K562 (cell line): ENCODE data around the gene BID. TPM values are rescaled to one million over a fixed set of nuclear protein-coding genes. Genes with fewer than 3 reads are reported as not detected.

Source experiments
- ATAC-seq: fragments of 200-7000 bp; cut with Tn5 transposase; 3 replicates; pipeline ENCODE4 v1.9.1; 2020; ENCODE audit warnings: moderate library complexity
- BruUV-seq: library from RNA; stranded (reverse); fragments of 400-500 nt; replicated peaks from 2 replicates; lab custom pipeline; 2021; lab: Mats Ljungman, UMichigan
- CTCF ChIA-PET: fragments of 300-600 bp; formaldehyde crosslinking; extraction: SDS; loops from one replicate; lab custom pipeline; 2021; ENCODE audit warnings: low intra/inter-chr PET ratio; lab: Yijun Ruan, JAX
- POLR2A ChIA-PET: fragments of 300-600, 350-650 bp; sonication (Branson Sonifier 250); formaldehyde crosslinking; extraction: SDS; loops from one replicate; lab custom pipeline; 2021; ENCODE audit warnings: antibody characterized with exemption, inconsistent platforms; lab: Yijun Ruan, JAX
- DNase-seq, 4 experiments: peaks; one replicate each; pipeline versions ENCODE4 v3.0.0 to v3.0.0-alpha.2; 2011 to 2018; ENCODE audit warnings: low spot score in 3 of 4, mixed read lengths in 3 of 4; ENCODE audit errors: extremely low read depth in 1 of 4
- FAIRE-seq: peaks from 2 replicates; lab custom pipeline; 2011; peaks lifted over from hg19 to GRCh38; lab: Jason Lieb, UNC
- H2AFZ ChIP-seq: 2 replicates; pipeline ENCODE4 v1.6.0; 2011; ENCODE audit warnings: low read depth, low read length, control low read depth, inconsistent platforms
- H3K27ac ChIP-seq: fragments of 200-600 bp; 3 replicates; pipeline ENCODE4 v1.8.0; 2011; ENCODE audit warnings: low read depth, mild to moderate bottlenecking, control low read depth, inconsistent platforms, low read length, moderate library complexity, mixed read lengths; ENCODE audit errors: extremely low read depth
- H3K27me3 ChIP-seq, 2 experiments: fragments of 300-600 bp in 1 of 2; 2 replicates in 1 of 2; 3 replicates in 1 of 2; pipeline versions ENCODE4 v1.6.0 to v1.8.0; 2011; ENCODE audit warnings: inconsistent platforms in 2 of 2, low read length in 2 of 2, mild to moderate bottlenecking in 1 of 2, mixed read lengths in 1 of 2, moderate library complexity in 1 of 2; ENCODE audit not compliant: control insufficient read depth in 2 of 2, insufficient read depth in 2 of 2
- H3K36me3 ChIP-seq: fragments of 300-600 bp; 3 replicates; pipeline ENCODE4 v1.8.0; 2011; ENCODE audit warnings: mild to moderate bottlenecking, low read length, inconsistent platforms; ENCODE audit not compliant: control insufficient read depth, insufficient read depth
- H3K4me1 ChIP-seq, 2 experiments: fragments of 200-600 bp in 1 of 2; replicated peaks in 1 of 2; 2 replicates in 1 of 2; 3 replicates in 1 of 2; pipeline versions ENCODE4 v1.5.1 to v1.8.0; 2011; ENCODE audit warnings: inconsistent platforms in 2 of 2, low read length in 2 of 2, mild to moderate bottlenecking in 1 of 2, mixed read lengths in 1 of 2, moderate library complexity in 1 of 2; ENCODE audit not compliant: control insufficient read depth in 2 of 2, insufficient read depth in 2 of 2
- H3K4me2 ChIP-seq: 2 replicates; pipeline ENCODE4 v1.6.1; 2011; ENCODE audit warnings: low read length, control low read depth, inconsistent platforms, mixed read lengths; ENCODE audit not compliant: insufficient read depth
- H3K4me3 ChIP-seq: fragments of 200-600 bp; sonication (generic), shearing (Covaris generic); 2 replicates; pipeline ENCODE4 v1.5.1; 2016; ENCODE audit warnings: control low read depth, inconsistent platforms
- H3K79me2 ChIP-seq: fragments of 200-600 bp; 3 replicates; pipeline ENCODE4 v1.8.0; 2011; ENCODE audit warnings: low read length, inconsistent platforms; ENCODE audit not compliant: control insufficient read depth, insufficient read depth
- H3K9ac ChIP-seq, 2 experiments: 2 replicates each; pipeline versions ENCODE4 v1.6.0 to v1.6.1; 2011; ENCODE audit warnings: low read depth in 2 of 2, low read length in 2 of 2, control low read depth in 1 of 2, inconsistent platforms in 1 of 2, mild to moderate bottlenecking in 1 of 2, mixed read lengths in 1 of 2; ENCODE audit not compliant: insufficient read depth in 1 of 2
- H3K9me1 ChIP-seq: one replicate; pipeline ENCODE4 v1.6.0; 2011; ENCODE audit warnings: inconsistent platforms, mild to moderate bottlenecking, low read length, moderate library complexity; ENCODE audit not compliant: control insufficient read depth, insufficient read depth
- H3K9me3 ChIP-seq: replicated peaks from 2 replicates; pipeline ENCODE4 v1.5.1; 2011; ENCODE audit warnings: low read depth, low read length, inconsistent platforms; ENCODE audit not compliant: control insufficient read depth, insufficient read depth
- H4K20me1 ChIP-seq: replicated peaks from 2 replicates; pipeline ENCODE4 v1.6.1; 2011; ENCODE audit warnings: low read length, inconsistent platforms, mixed read lengths; ENCODE audit not compliant: control insufficient read depth, insufficient read depth
- C11orf30 ChIP-seq: fragments of 450-650 bp; IDR thresholded peaks from 2 replicates; pipeline ENCODE4 v1.6.1; 2016; ENCODE audit warnings: low read depth, mild to moderate bottlenecking
- DACH1 ChIP-seq: fragments of 450-650 bp; IDR thresholded peaks from 2 replicates; pipeline ENCODE4 v1.6.1; 2018; ENCODE audit not compliant: partially characterized antibody
- MAFG ChIP-seq: fragments of 450-650 bp; conservative IDR thresholded peaks from 2 replicates; pipeline ENCODE4 v1.6.1; 2016; ENCODE audit warnings: missing genetic modification characterization, missing compliant biosample characterization
- POLR2G ChIP-seq: fragments of 200-400 bp; formaldehyde crosslinking; IDR thresholded peaks from 2 replicates; pipeline ENCODE4 v1.6.1; 2017; ENCODE audit warnings: low read depth, mild to moderate bottlenecking, antibody characterized with exemption, low read length, moderate library complexity
- STAT5A ChIP-seq: IDR thresholded peaks from 2 replicates; pipeline ENCODE4 v1.6.1; 2012; ENCODE audit warnings: low read length, inconsistent platforms, borderline replicate concordance
- ZNF217 ChIP-seq: sonication (generic); formaldehyde crosslinking; IDR thresholded peaks from 2 replicates; pipeline ENCODE4 v1.8.0; 2022; ENCODE audit warnings: mild to moderate bottlenecking, missing genetic modification reagents
- ZNF316 ChIP-seq: fragments of 450-650 bp; IDR thresholded peaks from 2 replicates; pipeline ENCODE4 v1.6.1; 2016
- WGBS: fragments of 100-300 bp; shearing (Covaris generic); methylation state at CpG from one replicate; pipeline ENCODE4 v1.1.6; 2016; ENCODE audit warnings: low coverage, mixed read lengths; ENCODE audit not compliant: insufficient coverage; ENCODE audit errors: missing lambda C conversion rate; 5-methylcytosine and 5-hydroxymethylcytosine counted together
- in situ Hi-C: fragments of 300-500 bp; cut with MboI; formaldehyde crosslinking; loops from 4 replicates; pipeline ENCODE4 v1.15.0; 2018; ENCODE audit warnings: inconsistent platforms, mixed read lengths
- intact Hi-C: fragments of 100-400 bp; cut with micrococcal nuclease; formaldehyde crosslinking; loops from 2 replicates; pipeline ENCODE4 v1.14.2; 2022
- polyA plus RNA-seq, 8 experiments: library from polyadenylated mRNA; depleted of rRNA in 4 of 8; stranded (reverse) in 5 of 8; unstranded in 3 of 8; fragments of >200 nt; fragmentation: Nextera tagmentation in 2 of 8; fragmentation: Illumina TruSeq in 1 of 8; extraction: Ambion mirVana in 2 of 8; extraction: Trizol in 1 of 8; gene quantifications; 2 replicates each; pipeline versions ENCODE4 v1.2.1 to v1.2.3, GENCODE V29; 2011 to 2014; ENCODE audit warnings: inconsistent platforms in 1 of 8, missing spikeins in 1 of 8
- total RNA-seq, 7 experiments: library from RNA; depleted of rRNA in 6 of 7; stranded (reverse); fragments of >200 nt in 6 of 7; fragmentation: Illumina TruSeq in 2 of 7; extraction: Trizol in 2 of 7; gene quantifications; 2 replicates each; pipeline versions ENCODE4 v1.2.1 to v1.2.3, GENCODE V29; 2011 to 2021; ENCODE audit warnings: low replicate concordance in 1 of 7
- TF ChIP-seq, protein P1 (sequence below), 3 experiments: IDR thresholded peaks in 2 of 3; conservative IDR thresholded peaks in 1 of 3; 2 replicates each; pipeline ENCODE4 v1.5.1; 2011 to 2012; ENCODE audit warnings: low read length in 3 of 3, mild to moderate bottlenecking in 3 of 3, control low read depth in 2 of 3, improper control_type of control experiment in 1 of 3, inconsistent platforms in 1 of 3, low read depth in 1 of 3, mixed read lengths in 1 of 3, moderate library complexity in 1 of 3; ENCODE audit not compliant: insufficient read depth in 2 of 3
- TF ChIP-seq, protein P2 (sequence below), 2 experiments: fragments of 450-650 bp; formaldehyde crosslinking in 1 of 2; IDR thresholded peaks; 2 replicates each; pipeline versions ENCODE4 v1.4.0 to v1.6.1; 2014 to 2020; ENCODE audit warnings: mild to moderate bottlenecking in 2 of 2, borderline replicate concordance in 1 of 2, low read depth in 1 of 2
- TF ChIP-seq, protein P3 (sequence below): IDR thresholded peaks from 2 replicates; pipeline ENCODE4 v1.6.1; 2011; ENCODE audit not compliant: insufficient read length; ENCODE audit errors: extremely low read depth

BID gene
- total and polyA plus RNA-seq, 9 of the 15 experiments (the other 6 are each of a cell fraction or from before 2014, with no cell fraction given): 5.2 to 209 (median 63.7) TPM

GRCh38 chr22:17754233-17754925 lies 19.9 kb downstream of the BID start:
- in situ Hi-C loops: no loop called here
- Histone ChIP-seq H3K9ac (no peak overlapping the region), H3K9me3 (no peaks in the 10 kb centered on the region), H3K4me1 (peaks cover 0 to 19% of the 10 kb centered on the region in 2 experiments; a peak in 1 of 5 replicates), H3K27ac (no peak overlapping the region), H4K20me1 (no peaks in the 10 kb centered on the region; the same call in 1 of the 2 replicates), H3K4me2 (no peak overlapping the region), H3K36me3 (0 out of 3 replicates have a peak, but pooled peaks cover 5% of the 10 kb centered on the region), H3K9me1 (peaks cover 6% of the 10 kb centered on the region), H3K4me3 (no peak overlapping the region), H3K79me2 (peaks cover 44% of the 10 kb centered on the region), H2AFZ (no peak overlapping the region), H3K27me3 (no peaks in the 10 kb centered on the region)
- no TSS peak for BruUV-seq
- intact Hi-C loops: no loop called here
- CTCF ChIA-PET: no interaction called here
- ATAC-seq: peak; percentile 30; the same call in 2 of the 3 replicates
- TF ChIP-seq DACH1 (no peak), MAFG (peak; percentile 28; the same call in 1 of the 2 replicates), ZNF316 (peak; percentile 82), STAT5A (no peak), ZNF217 (CRISPR knock-in tag) (no peak), C11orf30 (peak; percentile 61), POLR2G (0 out of 2 replicates have a peak, but pooled peaks have one; percentile 17)
- TF ChIP-seq, protein P1, sequence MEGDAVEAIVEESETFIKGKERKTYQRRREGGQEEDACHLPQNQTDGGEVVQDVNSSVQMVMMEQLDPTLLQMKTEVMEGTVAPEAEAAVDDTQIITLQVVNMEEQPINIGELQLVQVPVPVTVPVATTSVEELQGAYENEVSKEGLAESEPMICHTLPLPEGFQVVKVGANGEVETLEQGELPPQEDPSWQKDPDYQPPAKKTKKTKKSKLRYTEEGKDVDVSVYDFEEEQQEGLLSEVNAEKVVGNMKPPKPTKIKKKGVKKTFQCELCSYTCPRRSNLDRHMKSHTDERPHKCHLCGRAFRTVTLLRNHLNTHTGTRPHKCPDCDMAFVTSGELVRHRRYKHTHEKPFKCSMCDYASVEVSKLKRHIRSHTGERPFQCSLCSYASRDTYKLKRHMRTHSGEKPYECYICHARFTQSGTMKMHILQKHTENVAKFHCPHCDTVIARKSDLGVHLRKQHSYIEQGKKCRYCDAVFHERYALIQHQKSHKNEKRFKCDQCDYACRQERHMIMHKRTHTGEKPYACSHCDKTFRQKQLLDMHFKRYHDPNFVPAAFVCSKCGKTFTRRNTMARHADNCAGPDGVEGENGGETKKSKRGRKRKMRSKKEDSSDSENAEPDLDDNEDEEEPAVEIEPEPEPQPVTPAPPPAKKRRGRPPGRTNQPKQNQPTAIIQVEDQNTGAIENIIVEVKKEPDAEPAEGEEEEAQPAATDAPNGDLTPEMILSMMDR (IDR thresholded peaks at IDR 0.05 in 2 of 3, conservative IDR thresholded peaks at IDR 0.05 in 1 of 3; ENCODE audit: insufficient read depth in 2 of 3, low read depth in 1 of 3, low read length in 3 of 3): peak; percentile 12 to 37 (median 16); a peak in 3 of 6 replicates
- TF ChIP-seq, protein P2, sequence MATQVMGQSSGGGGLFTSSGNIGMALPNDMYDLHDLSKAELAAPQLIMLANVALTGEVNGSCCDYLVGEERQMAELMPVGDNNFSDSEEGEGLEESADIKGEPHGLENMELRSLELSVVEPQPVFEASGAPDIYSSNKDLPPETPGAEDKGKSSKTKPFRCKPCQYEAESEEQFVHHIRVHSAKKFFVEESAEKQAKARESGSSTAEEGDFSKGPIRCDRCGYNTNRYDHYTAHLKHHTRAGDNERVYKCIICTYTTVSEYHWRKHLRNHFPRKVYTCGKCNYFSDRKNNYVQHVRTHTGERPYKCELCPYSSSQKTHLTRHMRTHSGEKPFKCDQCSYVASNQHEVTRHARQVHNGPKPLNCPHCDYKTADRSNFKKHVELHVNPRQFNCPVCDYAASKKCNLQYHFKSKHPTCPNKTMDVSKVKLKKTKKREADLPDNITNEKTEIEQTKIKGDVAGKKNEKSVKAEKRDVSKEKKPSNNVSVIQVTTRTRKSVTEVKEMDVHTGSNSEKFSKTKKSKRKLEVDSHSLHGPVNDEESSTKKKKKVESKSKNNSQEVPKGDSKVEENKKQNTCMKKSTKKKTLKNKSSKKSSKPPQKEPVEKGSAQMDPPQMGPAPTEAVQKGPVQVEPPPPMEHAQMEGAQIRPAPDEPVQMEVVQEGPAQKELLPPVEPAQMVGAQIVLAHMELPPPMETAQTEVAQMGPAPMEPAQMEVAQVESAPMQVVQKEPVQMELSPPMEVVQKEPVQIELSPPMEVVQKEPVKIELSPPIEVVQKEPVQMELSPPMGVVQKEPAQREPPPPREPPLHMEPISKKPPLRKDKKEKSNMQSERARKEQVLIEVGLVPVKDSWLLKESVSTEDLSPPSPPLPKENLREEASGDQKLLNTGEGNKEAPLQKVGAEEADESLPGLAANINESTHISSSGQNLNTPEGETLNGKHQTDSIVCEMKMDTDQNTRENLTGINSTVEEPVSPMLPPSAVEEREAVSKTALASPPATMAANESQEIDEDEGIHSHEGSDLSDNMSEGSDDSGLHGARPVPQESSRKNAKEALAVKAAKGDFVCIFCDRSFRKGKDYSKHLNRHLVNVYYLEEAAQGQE (IDR thresholded peaks at IDR 0.05; ENCODE audit: borderline replicate concordance): 0 out of 2 replicates have a peak, but pooled peaks have one; percentile 8
- TF ChIP-seq, protein P2 (CRISPR knock-in tag; IDR thresholded peaks at IDR 0.05; ENCODE audit: low read depth): no peak
- TF ChIP-seq, protein P3, sequence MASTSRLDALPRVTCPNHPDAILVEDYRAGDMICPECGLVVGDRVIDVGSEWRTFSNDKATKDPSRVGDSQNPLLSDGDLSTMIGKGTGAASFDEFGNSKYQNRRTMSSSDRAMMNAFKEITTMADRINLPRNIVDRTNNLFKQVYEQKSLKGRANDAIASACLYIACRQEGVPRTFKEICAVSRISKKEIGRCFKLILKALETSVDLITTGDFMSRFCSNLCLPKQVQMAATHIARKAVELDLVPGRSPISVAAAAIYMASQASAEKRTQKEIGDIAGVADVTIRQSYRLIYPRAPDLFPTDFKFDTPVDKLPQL: no peak
- DNase-seq: no peak
- POLR2A ChIA-PET: interaction anchor here (0.6 kb wide), 1 partner anchor 98 kb away, joined by 3 read pairs; no protein-coding TSS in a partner anchor
- FAIRE-seq: no peak
- WGBS: 88% methylated on average over 13 of the region's 14 CpGs
